ENCODE measurements around the gene GLUL.

GRCh38 chr1:182392050-182393028 lies 749 bp upstream of the GLUL start:
- TF ChIP-seq CTCF (IDR thresholded peaks at IDR 0.05) (no peak), EP300 (IDR thresholded peaks at IDR 0.05) (no peak)

Data from tibial nerve (tissue), 4 donors.